Natural killer cell treated with Interleukin-12 subunit alpha and Interleukin-12 subunit beta and Interleukin-15 and Interleukin-18, amount 100 ng/mL, for 72 hours (primary cell): Measurements from ENCODE around the gene FNDC3B. TPM values are rescaled to one million over a fixed set of nuclear protein-coding genes. Genes with fewer than 3 reads are reported as not detected.

Experiments used
- ATAC-seq, 2 donors: fragments of 150-1000 bp; cut with Tn5 transposase in 1 of 2; sonication (Bioruptor Pico), chemical (Tn5 transposase) in 1 of 2; 2 replicates each; pipeline ENCODE4 v1.10.0; 2021
- DNase-seq: peaks from one replicate; pipeline ENCODE4 v3.0.0; 2022; ENCODE audit warnings: low spot score
- H3K27ac Mint-ChIP-seq, 2 donors: 1 replicate in 1 of 2; 2 replicates in 1 of 2; pipeline ENCODE4 v1.8.0; 2022; ENCODE audit warnings: mixed read lengths in 2 of 2, mild to moderate bottlenecking in 1 of 2, moderate library complexity in 1 of 2
- H3K27me3 Mint-ChIP-seq, 2 donors: 1 replicate in 1 of 2; 2 replicates in 1 of 2; pipeline ENCODE4 v1.8.0; 2022; ENCODE audit warnings: mixed read lengths in 2 of 2
- H3K36me3 Mint-ChIP-seq: one replicate; pipeline ENCODE4 v1.8.0; 2022; ENCODE audit warnings: mixed read lengths
- H3K4me1 Mint-ChIP-seq, 2 donors: 1 replicate in 1 of 2; 2 replicates in 1 of 2; pipeline ENCODE4 v1.8.0; 2022; ENCODE audit warnings: low read depth in 2 of 2, mixed read lengths in 2 of 2, mild to moderate bottlenecking in 1 of 2
- H3K4me3 Mint-ChIP-seq: one replicate; pipeline ENCODE4 v1.8.0; 2022; ENCODE audit warnings: mixed read lengths
- H3K9me3 Mint-ChIP-seq: 2 replicates; pipeline ENCODE4 v1.8.0; 2022; ENCODE audit warnings: mixed read lengths
- total RNA-seq, 2 donors: library from RNA; stranded (reverse); gene quantifications; one replicate each; pipeline ENCODE4 v1.2.3, GENCODE V29; 2022

Gene FNDC3B
- total RNA-seq, 2 donors from 2014 or later, result 149 to 217 TPM

- Mint-ChIP-seq H3K4me3 (no peak overlapping the region), H3K4me1 (peaks cover 53 to 59% of the 10 kb centered on the region in 2 donors), H3K36me3 (peaks cover 26% of the 10 kb centered on the region), H3K9me3 (peaks cover 6% of the 10 kb centered on the region), H3K27me3 (no peaks in the 10 kb centered on the region), H3K27ac (peak overlapping the region; percentile 52 to 79)
- ATAC-seq (no peak), DNase-seq (no peak)
These were observed 163.4 kb downstream of the FNDC3B start for GRCh38 chr3:172202797-172203196.

GRCh38 chr3:172203522-172204258 is 164.3 kb downstream of the FNDC3B start:
- Mint-ChIP-seq H3K27ac (peak overlapping the region; percentile 52 to 79), H3K4me1 (peaks cover 47 to 55% of the 10 kb centered on the region in 2 donors), H3K9me3 (peaks cover 6% of the 10 kb centered on the region), H3K27me3 (no peaks in the 10 kb centered on the region), H3K4me3 (peak overlapping the region; percentile 10), H3K36me3 (peaks cover 26% of the 10 kb centered on the region)
- DNase-seq (no peak), ATAC-seq (no peak)

- H3K36me3 Mint-ChIP-seq, result peaks cover 26% of the 10 kb centered on the region
- ATAC-seq (no peak), DNase-seq (no peak)
- H3K27me3 Mint-ChIP-seq, result no peaks in the 10 kb centered on the region
- H3K27ac Mint-ChIP-seq, result peak overlapping the region in 1 of 2 donors; percentile 10
- peaks cover 6% of the 10 kb centered on the region for H3K9me3 Mint-ChIP-seq
- H3K4me3 Mint-ChIP-seq, result no peak overlapping the region
- peaks cover 46 to 56% of the 10 kb centered on the region in 2 donors for H3K4me1 Mint-ChIP-seq
These were observed 165.3 kb downstream of the FNDC3B start for GRCh38 chr3:172204716-172205115.

GRCh38 chr3:172208586-172209332 is 169.4 kb downstream of the FNDC3B start:
- Mint-ChIP-seq H3K36me3 (peaks cover 25% of the 10 kb centered on the region), H3K27ac (peak overlapping the region; percentile 44 to 84), H3K27me3 (no peaks in the 10 kb centered on the region), H3K9me3 (peaks cover 6% of the 10 kb centered on the region), H3K4me3 (no peak overlapping the region), H3K4me1 (peaks cover 55% of the 10 kb centered on the region in 2 donors)
- peak; percentile 80 to 83 for ATAC-seq
- no peak for DNase-seq

- Mint-ChIP-seq H3K4me1 (peaks cover 56 to 57% of the 10 kb centered on the region in 2 donors), H3K9me3 (peaks cover 5% of the 10 kb centered on the region), H3K36me3 (peaks cover 18% of the 10 kb centered on the region), H3K27me3 (no peaks in the 10 kb centered on the region), H3K4me3 (no peak overlapping the region), H3K27ac (peak overlapping the region; percentile 44 to 84)
- DNase-seq (no peak), ATAC-seq (peak; percentile 66 to 77)
These were observed 170.2 kb downstream of the FNDC3B start for GRCh38 chr3:172209333-172210321.

- Mint-ChIP-seq H3K27ac (peak overlapping the region; percentile 31 to 73), H3K4me3 (no peak overlapping the region), H3K27me3 (no peaks in the 10 kb centered on the region)
These were observed 171.0 kb downstream of the FNDC3B start for GRCh38 chr3:172210355-172210754.

GRCh38 chr3:172211123-172211522 is 171.7 kb downstream of the FNDC3B start:
- peaks cover 9% of the 10 kb centered on the region for H3K36me3 Mint-ChIP-seq
- H3K27me3 Mint-ChIP-seq, result no peaks in the 10 kb centered on the region
- no peaks in the 10 kb centered on the region for H3K9me3 Mint-ChIP-seq
- peaks cover 50 to 56% of the 10 kb centered on the region in 2 donors for H3K4me1 Mint-ChIP-seq
- DNase-seq (no peak), ATAC-seq (no peak)
- H3K4me3 Mint-ChIP-seq, result no peak overlapping the region
- H3K27ac Mint-ChIP-seq, result peak overlapping the region in 1 of 2 donors; percentile 72

More at GRCh38 chr3:172210355-172210754, 171.0 kb downstream of the FNDC3B start:
- peaks cover 14% of the 10 kb centered on the region for H3K36me3 Mint-ChIP-seq
- H3K9me3 Mint-ChIP-seq, result peaks cover 3% of the 10 kb centered on the region
- no peak for ATAC-seq
- no peak for DNase-seq
- H3K4me1 Mint-ChIP-seq, result peaks cover 52 to 56% of the 10 kb centered on the region in 2 donors

- peak; percentile 67 to 73 for ATAC-seq
- Mint-ChIP-seq H3K27ac (peak overlapping the region; percentile 36 to 84), H3K9me3 (no peaks in the 10 kb centered on the region), H3K4me3 (peak overlapping the region; percentile 10), H3K36me3 (peaks cover 4% of the 10 kb centered on the region), H3K27me3 (no peaks in the 10 kb centered on the region), H3K4me1 (peaks cover 57 to 65% of the 10 kb centered on the region in 2 donors)
- DNase-seq, result no peak
These were observed 173.8 kb downstream of the FNDC3B start for GRCh38 chr3:172213200-172213599.

- Mint-ChIP-seq H3K4me3 (peak overlapping the region; percentile 10), H3K4me1 (peaks cover 64 to 68% of the 10 kb centered on the region in 2 donors), H3K27me3 (no peaks in the 10 kb centered on the region), H3K36me3 (peaks cover 4% of the 10 kb centered on the region), H3K9me3 (no peaks in the 10 kb centered on the region), H3K27ac (peak overlapping the region in 1 of 2 donors; percentile 84)
- DNase-seq (no peak), ATAC-seq (no peak)
These were observed 174.5 kb downstream of the FNDC3B start for GRCh38 chr3:172213904-172214303.

GRCh38 chr3:172216267-172216666 is 176.9 kb downstream of the FNDC3B start:
- Mint-ChIP-seq H3K27me3 (no peaks in the 10 kb centered on the region), H3K4me3 (no peak overlapping the region), H3K9me3 (no peaks in the 10 kb centered on the region), H3K4me1 (peaks cover 79 to 80% of the 10 kb centered on the region in 2 donors), H3K27ac (no peak overlapping the region), H3K36me3 (peaks cover 4% of the 10 kb centered on the region)
- ATAC-seq, result no peak
- no peak for DNase-seq

GRCh38 chr3:172216911-172217310 is 177.5 kb downstream of the FNDC3B start:
- Mint-ChIP-seq H3K27ac (no peak overlapping the region), H3K27me3 (no peaks in the 10 kb centered on the region), H3K4me1 (peaks cover 77 to 78% of the 10 kb centered on the region in 2 donors), H3K36me3 (peaks cover 4% of the 10 kb centered on the region), H3K9me3 (no peaks in the 10 kb centered on the region), H3K4me3 (no peak overlapping the region)
- ATAC-seq, result no peak
- no peak for DNase-seq

GRCh38 chr3:172217877-172218276 is 178.5 kb downstream of the FNDC3B start:
- H3K36me3 Mint-ChIP-seq, result peaks cover 4% of the 10 kb centered on the region
- H3K9me3 Mint-ChIP-seq, result no peaks in the 10 kb centered on the region
- no peak for DNase-seq
- no peak for ATAC-seq
- peak overlapping the region; percentile 56 for H3K4me3 Mint-ChIP-seq
- peak overlapping the region; percentile 73 to 75 for H3K27ac Mint-ChIP-seq
- peaks cover 71 to 75% of the 10 kb centered on the region in 2 donors for H3K4me1 Mint-ChIP-seq
- no peaks in the 10 kb centered on the region for H3K27me3 Mint-ChIP-seq
